Heart left ventricle (tissue), 16 donors: ENCODE measurements around the gene LGALS4. TPM values are rescaled to one million over a fixed set of nuclear protein-coding genes. Genes with fewer than 3 reads are reported as not detected.
"Not testable (repeated sequence)": the region's sequence is repeated elsewhere in the genome, so short reads cannot be mapped to it uniquely, and the experiment has no call there.

Experiments
- ATAC-seq, 4 donors: fragments of 200-7000 bp; cut with Tn5 transposase; one replicate each; pipeline ENCODE4 v1.9.1; 2020 to 2022; ENCODE audit warnings: moderate library complexity in 4 of 4, mild to moderate bottlenecking in 3 of 4, moderate number of reproducible peaks in 1 of 4
- DNase-seq, 5 donors: peaks; one replicate each; pipeline ENCODE4 v3.0.0-alpha.2; 2020
- H3K27ac ChIP-seq, 12 donors: fragments of 200-600 bp; sonication (generic) in 4 of 12; one replicate each; pipeline versions ENCODE4 v1.5.0 to v1.8.0; 2016 to 2022; ENCODE audit warnings: mild to moderate bottlenecking in 2 of 12
- H3K27me3 ChIP-seq, 9 donors: fragments of 200-600 bp; sonication (generic) in 2 of 9; one replicate each; pipeline versions ENCODE4 v1.5.1 to v1.8.0; 2016 to 2022; ENCODE audit warnings: mild to moderate bottlenecking in 3 of 9
- H3K36me3 ChIP-seq, 9 donors: fragments of 200-600 bp; sonication (generic) in 2 of 9; one replicate each; pipeline versions ENCODE4 v1.5.0 to v1.8.0; 2018 to 2022; ENCODE audit warnings: mild to moderate bottlenecking in 2 of 9
- H3K4me1 ChIP-seq, 12 donors: fragments of 200-600 bp; sonication (generic) in 4 of 12; one replicate each; pipeline versions ENCODE4 v1.5.0 to v1.8.0; 2016 to 2022; ENCODE audit warnings: mild to moderate bottlenecking in 3 of 12
- H3K4me3 ChIP-seq, 12 donors: fragments of 200-600 bp; sonication (generic) in 4 of 12; one replicate each; pipeline versions ENCODE4 v1.5.0 to v1.8.0; 2017 to 2022; ENCODE audit warnings: mild to moderate bottlenecking in 9 of 12, moderate library complexity in 4 of 12
- H3K9me3 ChIP-seq, 12 donors: fragments of 200-600 bp; sonication (generic) in 4 of 12; one replicate each; pipeline versions ENCODE4 v1.5.0 to v1.8.0; 2016 to 2022; ENCODE audit warnings: mild to moderate bottlenecking in 1 of 12
- POLR2A ChIP-seq, 2 donors: fragments of 450-650 bp; IDR thresholded peaks; one replicate each; pipeline ENCODE4 v1.6.1; 2017; ENCODE audit warnings: antibody characterized with exemption in 2 of 2, mild to moderate bottlenecking in 2 of 2, moderate library complexity in 2 of 2
- WGBS, 4 donors: extraction: QIAGEN DNeasy Blood & Tissue Kit in 2 of 4; methylation state at CpG; one replicate each; pipeline versions ENCODE4 v1.1.5 to v1.1.7; 2013 to 2018; 5-methylcytosine and 5-hydroxymethylcytosine counted together
- intact Hi-C, 10 donors: fragments of 100-400 bp; cut with DNase I; formaldehyde crosslinking; loops; one replicate each; pipeline versions ENCODE4 v1.11.1 to v1.14.2; 2022
- polyA plus RNA-seq, 2 donors: library from polyadenylated mRNA; stranded (reverse); fragments of 200-250 nt; gene quantifications; one replicate each; pipeline ENCODE4 v1.2.3, GENCODE V29; 2013
- total RNA-seq, 9 donors: library from RNA; depleted of rRNA in 2 of 9; stranded (reverse); fragments of >200 nt in 2 of 9; fragmentation: NEBNext Ultra II Directional in 3 of 9; extraction: Animal tissue kit (Norgen Biotek cat#: 25700) in 3 of 9; gene quantifications; one replicate each; pipeline versions ENCODE4 v1.1.0 to v1.2.4, GENCODE V29; 2016 to 2023
- TF ChIP-seq, protein P1 (sequence below), 12 donors: fragments of 200-600 bp; sonication (generic) in 4 of 12; IDR thresholded peaks; one replicate each; pipeline versions ENCODE4 v1.5.0 to v1.8.0; 2018 to 2022; ENCODE audit warnings: antibody characterized with exemption in 12 of 12, mild to moderate bottlenecking in 5 of 12
- donor health status: ischemic (EF 13 %, LVEDD 7.1; RV severe dilation, severe dysfunction).
- donor health status: healthy with polysubstance abuse.
- donor health status: DM: no; HTN: yes; CAD: no.
- donor health status: DM: no; HTN: no; CAD: no.
- donor health status: ischemic (EF 25% LVEDD 6.9; RV normal size, moderate dysfunction).
- donor health status: ischemic (EF 25% LVEDD 5.7; RV mildly dilated, moderate dysfunction).
- donor health status: healthy.
- donor health status: DM: yes; HTN: yes; CAD: no.
- donor health status: ischemic (EF 35%, LVEDD 5.7; RV mildly dilated, moderate dysfunction).
- donor health status: nonischemic (EF 11% LVEDD 7.7; RV severe dilation, severe dysfunction).
- donor health status: DM: yes; HTN: yes; CAD: no.
- donor health status: PGD.
- donor health status: ischemic (EF 29% LVEDD 5.4; RV normal size, mild dysfunction).
- donor health status: nonischemic (EF 23%, LVEDD 6.1; RV moderate dilation, normal function).

The LGALS4 gene
- total and polyA plus RNA-seq, 11 donors, result 0.35 to 1.3 (median 0.67) TPM; not detected in 2

DNA sequence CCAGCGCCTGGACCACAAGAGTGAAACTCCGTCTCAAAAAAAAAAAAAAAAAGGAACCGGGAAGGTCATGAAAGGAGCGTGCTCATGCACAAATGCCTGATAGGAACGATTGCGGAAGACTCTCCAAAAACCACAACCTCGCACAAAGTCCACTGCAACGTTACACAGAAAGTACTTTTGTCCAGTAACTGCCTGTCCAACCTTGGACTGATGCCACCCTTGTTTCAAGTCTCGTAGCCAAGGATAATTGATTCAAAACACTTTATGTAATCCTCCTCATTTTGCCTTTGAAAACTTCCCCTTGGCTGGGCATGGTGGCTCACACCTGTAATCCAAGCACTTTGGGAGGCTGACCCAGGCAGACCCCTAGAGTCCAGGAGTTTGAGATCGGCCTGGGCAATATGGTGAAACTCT lies 53.1 kb downstream of the LGALS4 start:
- H3K36me3 ChIP-seq, result no peaks in the 10 kb centered on the region
- intact Hi-C loops, result loop anchor here in 1 of 10 donors (10.0 kb wide), 1 partner anchor 45 kb away; no protein-coding TSS in a partner anchor
- DNase-seq, result no peak
- ATAC-seq, result no peak
- 68 to 84% (median 72%) methylated on average over 10 of the region's 10 CpGs for WGBS, 4 donors
- H3K27me3 ChIP-seq, result no peaks in the 10 kb centered on the region
- TF ChIP-seq, protein P1, sequence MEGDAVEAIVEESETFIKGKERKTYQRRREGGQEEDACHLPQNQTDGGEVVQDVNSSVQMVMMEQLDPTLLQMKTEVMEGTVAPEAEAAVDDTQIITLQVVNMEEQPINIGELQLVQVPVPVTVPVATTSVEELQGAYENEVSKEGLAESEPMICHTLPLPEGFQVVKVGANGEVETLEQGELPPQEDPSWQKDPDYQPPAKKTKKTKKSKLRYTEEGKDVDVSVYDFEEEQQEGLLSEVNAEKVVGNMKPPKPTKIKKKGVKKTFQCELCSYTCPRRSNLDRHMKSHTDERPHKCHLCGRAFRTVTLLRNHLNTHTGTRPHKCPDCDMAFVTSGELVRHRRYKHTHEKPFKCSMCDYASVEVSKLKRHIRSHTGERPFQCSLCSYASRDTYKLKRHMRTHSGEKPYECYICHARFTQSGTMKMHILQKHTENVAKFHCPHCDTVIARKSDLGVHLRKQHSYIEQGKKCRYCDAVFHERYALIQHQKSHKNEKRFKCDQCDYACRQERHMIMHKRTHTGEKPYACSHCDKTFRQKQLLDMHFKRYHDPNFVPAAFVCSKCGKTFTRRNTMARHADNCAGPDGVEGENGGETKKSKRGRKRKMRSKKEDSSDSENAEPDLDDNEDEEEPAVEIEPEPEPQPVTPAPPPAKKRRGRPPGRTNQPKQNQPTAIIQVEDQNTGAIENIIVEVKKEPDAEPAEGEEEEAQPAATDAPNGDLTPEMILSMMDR (IDR thresholded peaks at IDR 0.05), result no peak
- no peak for TF ChIP-seq POLR2A (IDR thresholded peaks at IDR 0.05)
- H3K4me3 ChIP-seq, result no peak overlapping the region
- no peaks in the 10 kb centered on the region for H3K4me1 ChIP-seq
- H3K27ac ChIP-seq, result no peak overlapping the region
- peaks cover 0 to 5% (median 0%) of the 10 kb centered on the region in 12 donors for H3K9me3 ChIP-seq

DNA sequence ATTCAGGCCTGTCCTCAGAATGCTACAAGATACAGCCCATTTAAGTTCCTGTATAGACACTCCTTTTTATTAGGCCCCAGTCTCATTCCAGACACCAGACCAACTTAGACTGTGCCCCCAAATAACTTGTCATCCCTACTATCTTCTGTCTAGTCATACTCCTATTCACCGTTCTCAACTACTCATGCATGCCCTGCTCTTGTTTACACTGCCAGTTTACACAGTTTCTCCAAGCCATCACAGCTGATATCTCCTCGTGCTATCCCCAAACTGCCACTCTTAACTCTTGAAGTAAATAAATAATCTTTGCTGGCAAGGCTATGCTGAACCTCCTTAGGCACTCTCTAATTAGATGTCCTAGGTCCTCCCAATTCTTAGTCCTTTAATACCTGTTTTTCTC lies 58.5 kb downstream of the LGALS4 start:
- not testable (repeated sequence) for H3K36me3 ChIP-seq, H3K27me3 ChIP-seq, DNase-seq, ATAC-seq, H3K4me1 ChIP-seq, H3K9me3 ChIP-seq, H3K4me3 ChIP-seq
- intact Hi-C loops, result loop anchor here in 1 of 10 donors (10.0 kb wide), 1 partner anchor 51 kb away; no protein-coding TSS in a partner anchor
- peak overlapping the region in 6 of 12 donors; percentile 28 to 55 (median 50) for H3K27ac ChIP-seq
- WGBS, 4 donors, result 60 to 100% (median 91%) methylated on average over 1 to 2 of the region's 2 CpGs

DNA sequence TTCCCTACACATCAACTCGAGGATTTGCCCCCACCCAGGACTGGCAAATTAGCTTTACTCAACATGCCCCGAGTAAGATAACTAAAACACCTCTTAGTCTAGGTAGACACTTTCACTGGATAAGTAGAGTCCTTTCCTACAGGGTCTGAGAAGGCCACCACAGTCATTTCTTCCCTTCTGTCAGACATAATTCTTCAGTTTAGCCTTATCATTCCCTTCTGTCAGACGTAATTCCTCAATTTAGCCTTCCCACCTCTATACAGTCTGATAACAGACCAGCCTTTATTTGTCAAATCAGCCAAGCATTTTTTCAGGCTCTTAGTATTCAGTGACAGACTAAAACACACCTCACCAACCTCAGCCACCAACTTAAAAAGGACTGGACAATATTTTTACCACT lies 59.0 kb downstream of the LGALS4 start:
- DNase-seq, H3K4me1 ChIP-seq, H3K9me3 ChIP-seq, H3K27me3 ChIP-seq, H3K36me3 ChIP-seq, H3K4me3 ChIP-seq, ATAC-seq: not testable (repeated sequence)
- intact Hi-C loops, result loop anchor here in 1 of 10 donors (10.0 kb wide), 1 partner anchor 51 kb away; no protein-coding TSS in a partner anchor
- H3K27ac ChIP-seq, result peak overlapping the region in 7 of 12 donors; percentile 24 to 55 (median 49)
- WGBS, 4 donors, result 62 to 81% (median 71%) methylated on average over 3 of the region's 3 CpGs

Other genes starting within 250 kb of the LGALS4 start
- 1 to 10 TPM; 1.2 to 9.9 (median 2.7) TPM for gene MAP4K1, start 195.0 kb downstream of the LGALS4 start, total RNA-seq
- gene MAP4K1, start 195.0 kb downstream of the LGALS4 start, polyA plus RNA-seq, result 1 to 10 TPM in 1 of 2 donors, under 1 TPM in 1; 0.69 to 2.7 TPM
- gene EIF3K, start 193.8 kb downstream of the LGALS4 start, total RNA-seq, result 1,000 to 10,000 TPM in 1 of 9 donors, 100 to 1,000 TPM in 8; 447 to 1,239 (median 596) TPM
- 100 to 1,000 TPM; 761 to 801 TPM for gene EIF3K, start 193.8 kb downstream of the LGALS4 start, polyA plus RNA-seq
- gene ACTN4, start 165.3 kb downstream of the LGALS4 start, total RNA-seq, result 100 to 1,000 TPM; 124 to 307 (median 154) TPM
- 100 to 1,000 TPM; 100 to 107 TPM for gene ACTN4, start 165.3 kb downstream of the LGALS4 start, polyA plus RNA-seq
- 1 to 10 TPM in 2 of 9 donors, under 1 TPM in 7; 0.36 to 1.8 (median 0.72) TPM for gene CAPN12, start 68.5 kb downstream of the LGALS4 start, total RNA-seq
- 1 to 10 TPM in 1 of 2 donors, under 1 TPM in 1; 0.91 to 1.4 TPM for gene CAPN12, start 68.5 kb downstream of the LGALS4 start, polyA plus RNA-seq
- gene LGALS7, start 39.4 kb downstream of the LGALS4 start, total RNA-seq, result not detected
- under 1 TPM in 1 of 2 donors, not detected in 1; 0.33 TPM for gene LGALS7, start 39.4 kb downstream of the LGALS4 start, polyA plus RNA-seq
- gene LGALS7B, start 23.7 kb downstream of the LGALS4 start, total RNA-seq, result not detected
- gene LGALS7B, start 23.7 kb downstream of the LGALS4 start, polyA plus RNA-seq, result not detected
- 100 to 1,000 TPM; 382 to 799 (median 564) TPM for gene ECH1, start 18.8 kb upstream of the LGALS4 start, total RNA-seq
- gene ECH1, start 18.8 kb upstream of the LGALS4 start, polyA plus RNA-seq, result 1,000 to 10,000 TPM in 1 of 2 donors, 100 to 1,000 TPM in 1; 446 to 1,292 TPM
- gene HNRNPL, start 37.0 kb upstream of the LGALS4 start, total RNA-seq, result 100 to 1,000 TPM in 8 of 9 donors, 10 to 100 TPM in 1; 93.6 to 256 (median 165) TPM
- 100 to 1,000 TPM; 103 to 142 TPM for gene HNRNPL, start 37.0 kb upstream of the LGALS4 start, polyA plus RNA-seq
- 1 to 10 TPM; 1.6 to 5.7 (median 3.3) TPM for gene RINL, start 65.3 kb upstream of the LGALS4 start, total RNA-seq
- 10 to 100 TPM in 1 of 2 donors, 1 to 10 TPM in 1; 5.6 to 11.3 TPM for gene RINL, start 65.3 kb upstream of the LGALS4 start, polyA plus RNA-seq
- 100 to 1,000 TPM in 2 of 9 donors, 10 to 100 TPM in 7; 58.3 to 158 (median 62.4) TPM for gene SIRT2, start 86.7 kb upstream of the LGALS4 start, total RNA-seq
- 100 to 1,000 TPM in 1 of 2 donors, 10 to 100 TPM in 1; 51.0 to 104 TPM for gene SIRT2, start 86.7 kb upstream of the LGALS4 start, polyA plus RNA-seq
- 10 to 100 TPM; 17.2 to 38.6 (median 22.2) TPM for gene NFKBIB, start 87.0 kb upstream of the LGALS4 start, total RNA-seq
- gene NFKBIB, start 87.0 kb upstream of the LGALS4 start, polyA plus RNA-seq, result 10 to 100 TPM; 35.0 to 90.4 TPM
- under 1 TPM in 2 of 9 donors, not detected in 7; 0.35 to 0.58 TPM for gene CCER2, start 99.2 kb upstream of the LGALS4 start, total RNA-seq
- under 1 TPM in 1 of 2 donors, not detected in 1; 0.42 TPM for gene CCER2, start 99.2 kb upstream of the LGALS4 start, polyA plus RNA-seq
- 10 to 100 TPM in 8 of 9 donors, 1 to 10 TPM in 1; 9.0 to 29.1 (median 16.7) TPM for gene SARS2, start 117.8 kb upstream of the LGALS4 start, total RNA-seq
- gene SARS2, start 117.8 kb upstream of the LGALS4 start, polyA plus RNA-seq, result 10 to 100 TPM in 1 of 2 donors, 1 to 10 TPM in 1; 10.0 to 26.4 TPM
- 10 to 100 TPM; 45.7 to 67.9 (median 52.6) TPM for gene MRPS12, start 118.0 kb upstream of the LGALS4 start, total RNA-seq
- 100 to 1,000 TPM in 1 of 2 donors, 10 to 100 TPM in 1; 54.4 to 115 TPM for gene MRPS12, start 118.0 kb upstream of the LGALS4 start, polyA plus RNA-seq
- gene FBXO17, start 162.8 kb upstream of the LGALS4 start, total RNA-seq, result 1 to 10 TPM; 1.4 to 4.9 (median 2.5) TPM
- 1 to 10 TPM; 1.2 to 2.4 TPM for gene FBXO17, start 162.8 kb upstream of the LGALS4 start, polyA plus RNA-seq
- gene FBXO27, start 219.6 kb upstream of the LGALS4 start, total RNA-seq, result 10 to 100 TPM in 7 of 9 donors, 1 to 10 TPM in 2; 4.2 to 38.3 (median 23.2) TPM
- gene FBXO27, start 219.6 kb upstream of the LGALS4 start, polyA plus RNA-seq, result 1 to 10 TPM; 4.0 to 8.6 TPM